Astrocyte (in vitro differentiated cells and primary cell): Measurements from ENCODE around the gene DUSP8. TPM values are rescaled to one million over a fixed set of nuclear protein-coding genes. Genes with fewer than 3 reads are reported as not detected.

Source experiments
- DNase-seq: peaks from one replicate; pipeline ENCODE4 v3.0.0-alpha.2; 2010; ENCODE audit warnings: low read depth
- FAIRE-seq: peaks from 2 replicates; lab custom pipeline; 2011; peaks lifted over from hg19 to GRCh38; lab: Jason Lieb, UNC
- H2AFZ ChIP-seq: 2 replicates; pipeline ENCODE4 v1.6.0; 2012; ENCODE audit warnings: low read depth, low read length, inconsistent platforms
- H3K27ac ChIP-seq: 2 replicates; pipeline ENCODE4 v1.5.1; 2011; ENCODE audit warnings: low read depth, low read length, inconsistent platforms
- H3K27me3 ChIP-seq: 2 replicates; pipeline ENCODE4 v1.6.0; 2011; ENCODE audit warnings: low read length, inconsistent platforms; ENCODE audit not compliant: insufficient read depth
- H3K36me3 ChIP-seq: 2 replicates; pipeline ENCODE4 v1.5.1; 2011; ENCODE audit warnings: low read length, inconsistent platforms; ENCODE audit not compliant: insufficient read depth
- H3K4me1 ChIP-seq: 2 replicates; pipeline ENCODE4 v1.5.1; 2011; ENCODE audit warnings: low read length, inconsistent platforms; ENCODE audit not compliant: insufficient read depth
- H3K4me2 ChIP-seq: 2 replicates; pipeline ENCODE4 v1.6.0; 2012; ENCODE audit warnings: low read length, inconsistent platforms
- H3K4me3 ChIP-seq: 2 replicates; pipeline ENCODE4 v1.5.1; 2011; ENCODE audit warnings: low read depth, mild to moderate bottlenecking, low read length, inconsistent platforms; ENCODE audit not compliant: insufficient read depth
- H3K79me2 ChIP-seq: 2 replicates; pipeline ENCODE4 v1.6.0; 2012; ENCODE audit warnings: mild to moderate bottlenecking, low read length, inconsistent platforms; ENCODE audit not compliant: insufficient read depth
- H3K9ac ChIP-seq: 2 replicates; pipeline ENCODE4 v1.6.0; 2012; ENCODE audit warnings: mild to moderate bottlenecking, low read length, inconsistent platforms
- H3K9me3 ChIP-seq: 2 replicates; pipeline ENCODE4 v1.5.1; 2012; ENCODE audit warnings: low read depth, mild to moderate bottlenecking, low read length, inconsistent platforms; ENCODE audit not compliant: insufficient read depth
- H4K20me1 ChIP-seq: 2 replicates; pipeline ENCODE4 v1.6.0; 2012; ENCODE audit warnings: low read length, inconsistent platforms; ENCODE audit not compliant: insufficient read depth
- H3K27ac Mint-ChIP-seq: one replicate; pipeline ENCODE4 v1.8.0; 2021; ENCODE audit warnings: mild to moderate bottlenecking, mixed read lengths; ENCODE audit not compliant: unreplicated experiment
- H3K27me3 Mint-ChIP-seq: one replicate; pipeline ENCODE4 v1.8.0; 2021; ENCODE audit warnings: low read depth, mixed read lengths; ENCODE audit not compliant: unreplicated experiment
- H3K36me3 Mint-ChIP-seq: one replicate; pipeline ENCODE4 v1.8.0; 2021; ENCODE audit warnings: low read depth, mixed read lengths; ENCODE audit not compliant: unreplicated experiment
- H3K4me1 Mint-ChIP-seq: one replicate; pipeline ENCODE4 v1.8.0; 2021; ENCODE audit warnings: low read depth, mixed read lengths; ENCODE audit not compliant: unreplicated experiment
- H3K4me3 Mint-ChIP-seq: one replicate; pipeline ENCODE4 v1.8.0; 2021; ENCODE audit warnings: mild to moderate bottlenecking, moderate library complexity, mixed read lengths; ENCODE audit not compliant: unreplicated experiment
- H3K9me3 Mint-ChIP-seq: one replicate; pipeline ENCODE4 v1.8.0; 2021; ENCODE audit warnings: mild to moderate bottlenecking, mixed read lengths; ENCODE audit not compliant: unreplicated experiment
- EZH2 ChIP-seq: IDR thresholded peaks from 2 replicates; pipeline ENCODE4 v1.6.1; 2012; ENCODE audit warnings: mild to moderate bottlenecking, low read length, inconsistent platforms; ENCODE audit not compliant: insufficient read depth
- total RNA-seq: library from RNA; stranded (reverse); gene quantifications from 2 replicates; pipeline ENCODE4 v1.2.1, GENCODE V29; 2021
- TF ChIP-seq, protein P1 (sequence below): IDR thresholded peaks from 2 replicates; pipeline ENCODE4 v1.5.1; 2011; ENCODE audit warnings: low read depth, mild to moderate bottlenecking, inconsistent platforms, low read length, moderate library complexity; ENCODE audit not compliant: insufficient read depth

DUSP8 gene
- total RNA-seq, 1 donor from 2014 or later, result 14.8 TPM

DNA sequence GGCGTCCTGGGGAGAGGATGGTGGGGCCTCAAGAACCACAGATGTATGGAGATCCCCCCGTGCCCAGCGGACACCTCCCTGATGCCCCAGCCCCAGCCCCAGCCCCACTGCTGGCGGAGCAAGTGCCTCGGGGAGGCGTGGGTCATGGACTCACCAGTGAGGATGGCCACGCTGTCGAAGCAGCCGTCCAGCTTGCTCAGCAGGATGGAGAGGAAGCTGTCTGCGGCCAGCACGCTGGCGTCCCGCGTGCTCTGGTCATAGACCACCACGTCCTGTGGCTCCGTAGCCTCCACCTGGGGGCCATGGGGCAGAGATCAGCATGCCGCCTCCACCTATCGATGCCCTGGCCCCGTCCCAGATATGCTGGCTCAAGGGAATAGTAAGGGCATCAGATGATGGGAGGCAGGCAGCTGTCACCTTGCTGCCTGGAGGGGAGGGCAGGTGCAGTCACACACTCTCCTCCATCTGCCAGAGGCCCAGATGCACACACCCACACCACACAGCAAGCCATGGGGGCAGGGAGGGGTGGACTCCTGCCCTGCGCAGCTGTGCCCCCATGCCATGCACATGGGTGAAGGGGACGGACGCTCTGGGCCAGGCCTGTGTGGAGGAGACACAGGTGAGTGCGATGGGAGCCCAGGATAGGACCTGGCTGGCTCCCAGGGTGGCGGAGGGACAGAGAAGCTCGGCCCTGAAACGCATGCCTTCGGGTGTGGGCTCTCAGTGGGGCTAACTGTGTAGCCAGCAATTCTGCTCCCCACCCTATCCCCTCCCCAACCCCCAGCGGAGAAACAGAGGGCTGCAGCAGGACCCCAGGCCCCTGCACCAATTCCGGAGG, 8.2 kb downstream of the DUSP8 start:
- H2AFZ ChIP-seq, result no peak overlapping the region
- H3K27ac ChIP-seq, result no peak overlapping the region
- no peak for FAIRE-seq
- H4K20me1 ChIP-seq, result peaks cover 96% of the 10 kb centered on the region
- Mint-ChIP-seq H3K27ac (no peak overlapping the region), H3K36me3 (peaks cover 2% of the 10 kb centered on the region), H3K4me1 (peaks cover 3% of the 10 kb centered on the region), H3K4me3 (no peak overlapping the region), H3K9me3 (no peaks in the 10 kb centered on the region), H3K27me3 (no peaks in the 10 kb centered on the region)
- peaks cover 45% of the 10 kb centered on the region for H3K79me2 ChIP-seq
- no peak overlapping the region for H3K4me3 ChIP-seq
- no peaks in the 10 kb centered on the region for H3K9me3 ChIP-seq
- TF ChIP-seq EZH2, result no peak
- TF ChIP-seq, protein P1, sequence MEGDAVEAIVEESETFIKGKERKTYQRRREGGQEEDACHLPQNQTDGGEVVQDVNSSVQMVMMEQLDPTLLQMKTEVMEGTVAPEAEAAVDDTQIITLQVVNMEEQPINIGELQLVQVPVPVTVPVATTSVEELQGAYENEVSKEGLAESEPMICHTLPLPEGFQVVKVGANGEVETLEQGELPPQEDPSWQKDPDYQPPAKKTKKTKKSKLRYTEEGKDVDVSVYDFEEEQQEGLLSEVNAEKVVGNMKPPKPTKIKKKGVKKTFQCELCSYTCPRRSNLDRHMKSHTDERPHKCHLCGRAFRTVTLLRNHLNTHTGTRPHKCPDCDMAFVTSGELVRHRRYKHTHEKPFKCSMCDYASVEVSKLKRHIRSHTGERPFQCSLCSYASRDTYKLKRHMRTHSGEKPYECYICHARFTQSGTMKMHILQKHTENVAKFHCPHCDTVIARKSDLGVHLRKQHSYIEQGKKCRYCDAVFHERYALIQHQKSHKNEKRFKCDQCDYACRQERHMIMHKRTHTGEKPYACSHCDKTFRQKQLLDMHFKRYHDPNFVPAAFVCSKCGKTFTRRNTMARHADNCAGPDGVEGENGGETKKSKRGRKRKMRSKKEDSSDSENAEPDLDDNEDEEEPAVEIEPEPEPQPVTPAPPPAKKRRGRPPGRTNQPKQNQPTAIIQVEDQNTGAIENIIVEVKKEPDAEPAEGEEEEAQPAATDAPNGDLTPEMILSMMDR, result no peak
- no peak for DNase-seq
- H3K4me1 ChIP-seq, result peaks cover 23% of the 10 kb centered on the region
- peak overlapping the region; percentile 45 for H3K4me2 ChIP-seq
- H3K36me3 ChIP-seq, result no peaks in the 10 kb centered on the region
- H3K27me3 ChIP-seq, result no peaks in the 10 kb centered on the region
- peak overlapping the region; percentile 10 for H3K9ac ChIP-seq

DNA sequence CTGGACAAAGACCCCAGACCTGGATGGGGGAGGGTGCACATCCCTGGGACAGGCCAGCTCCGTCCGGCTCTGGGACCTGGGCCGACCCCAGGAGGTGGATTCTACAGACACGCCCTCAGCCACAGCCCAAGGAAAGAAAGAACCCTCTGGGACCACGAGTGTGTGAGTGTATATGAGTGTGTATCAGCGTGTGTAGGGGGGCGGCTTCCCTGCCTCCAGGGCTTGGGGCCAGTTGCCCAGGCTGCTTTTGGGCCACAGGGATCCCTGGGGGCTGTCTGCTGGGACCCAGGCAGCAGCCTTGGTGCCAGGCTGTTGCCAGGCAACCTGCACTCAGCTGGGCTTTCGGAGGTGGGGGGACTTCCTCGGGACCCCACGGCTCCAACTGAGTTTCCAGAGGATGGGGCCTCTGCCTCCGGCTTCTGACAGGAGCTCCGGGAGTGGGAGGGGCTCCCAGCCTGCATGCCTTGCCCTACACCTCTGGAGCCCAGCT, 8.9 kb downstream of the DUSP8 start:
- FAIRE-seq (no peak), DNase-seq (no peak)
- peaks cover 3% of the 10 kb centered on the region for H3K4me1 Mint-ChIP-seq
- Histone ChIP-seq H4K20me1 (peaks cover 94% of the 10 kb centered on the region), H2AFZ (no peak overlapping the region), H3K4me3 (no peak overlapping the region), H3K79me2 (peaks cover 38% of the 10 kb centered on the region), H3K4me2 (no peak overlapping the region), H3K4me1 (peaks cover 31% of the 10 kb centered on the region), H3K27me3 (no peaks in the 10 kb centered on the region), H3K9ac (no peak overlapping the region), H3K9me3 (no peaks in the 10 kb centered on the region), H3K36me3 (no peaks in the 10 kb centered on the region), H3K27ac (no peak overlapping the region)
- H3K9me3 Mint-ChIP-seq, result no peaks in the 10 kb centered on the region
- H3K27ac Mint-ChIP-seq, result no peak overlapping the region
- H3K36me3 Mint-ChIP-seq, result peaks cover 2% of the 10 kb centered on the region
- H3K4me3 Mint-ChIP-seq, result no peak overlapping the region
- H3K27me3 Mint-ChIP-seq, result no peaks in the 10 kb centered on the region
- no peak for TF ChIP-seq EZH2
- TF ChIP-seq, protein P1, result no peak
